Fibroblast of the conjunctiva (primary cell): ENCODE data around the gene APOBEC4.
"Not testable (repeated sequence)": the region's sequence is repeated elsewhere in the genome, so short reads cannot be mapped to it uniquely, and the experiment has no call there.

Experiments
- DNase-seq: peaks from one replicate; pipeline ENCODE4 v3.0.0-alpha.2; 2010; ENCODE audit warnings: low read depth

The APOBEC4 gene

GRCh38 chr1:183633676-183634343, 19.3 kb downstream of the APOBEC4 start:
- DNase-seq = peak; percentile 87

- DNase-seq = no peak
Observed at GRCh38 chr1:183632964-183633363, 20.2 kb downstream of the APOBEC4 start.

GRCh38 chr1:183632114-183632513, 21.0 kb downstream of the APOBEC4 start:
- peak; percentile 52 for DNase-seq

- DNase-seq = peak; percentile 47
Observed at GRCh38 chr1:183630748-183631147, 22.4 kb downstream of the APOBEC4 start.

GRCh38 chr1:183628537-183628936, 24.6 kb downstream of the APOBEC4 start:
- DNase-seq = no peak

GRCh38 chr1:183626236-183626635, 26.9 kb downstream of the APOBEC4 start:
- not testable (repeated sequence) for DNase-seq

- peak; percentile 67 for DNase-seq
Observed at GRCh38 chr1:183622884-183623785, 30.0 kb downstream of the APOBEC4 start.

- DNase-seq = no peak
Observed at GRCh38 chr1:183622013-183622412, 31.1 kb downstream of the APOBEC4 start.

GRCh38 chr1:183620311-183620710, 32.8 kb downstream of the APOBEC4 start:
- no peak for DNase-seq

GRCh38 chr1:183619781-183620180, 33.3 kb downstream of the APOBEC4 start:
- DNase-seq = no peak

- DNase-seq = not testable (repeated sequence)
Observed at GRCh38 chr1:183618202-183618601, 34.9 kb downstream of the APOBEC4 start.

GRCh38 chr1:183612975-183613374, 40.1 kb downstream of the APOBEC4 start:
- DNase-seq = not testable (repeated sequence)

- DNase-seq = no peak
Observed at GRCh38 chr1:183612407-183612806, 40.7 kb downstream of the APOBEC4 start.

- no peak for DNase-seq
Observed at GRCh38 chr1:183611021-183611420, 42.1 kb downstream of the APOBEC4 start.

GRCh38 chr1:183609759-183610452, 43.2 kb downstream of the APOBEC4 start:
- DNase-seq = no peak

- DNase-seq = no peak
Observed at GRCh38 chr1:183609313-183609712, 43.8 kb downstream of the APOBEC4 start.

GRCh38 chr1:183607322-183607980, 45.7 kb downstream of the APOBEC4 start:
- no peak for DNase-seq

GRCh38 chr1:183605904-183606303, 47.2 kb downstream of the APOBEC4 start:
- no peak for DNase-seq

- no peak for DNase-seq
Observed at GRCh38 chr1:183604815-183605214, 48.3 kb downstream of the APOBEC4 start.

- DNase-seq = no peak
Observed at GRCh38 chr1:183604038-183604808, 48.9 kb downstream of the APOBEC4 start.

- no peak for DNase-seq
Observed at GRCh38 chr1:183602510-183602909, 50.6 kb downstream of the APOBEC4 start.
